HG02981 (cell line): ENCODE results near the gene PLAC9.

Source experiments
- ATAC-seq: cut with Tn5 transposase; IDR thresholded peaks from one replicate; pipeline ENCODE4 v1.9.1; 2021; ENCODE audit warnings: mild to moderate bottlenecking, moderate library complexity; ENCODE audit not compliant: unreplicated experiment

Gene PLAC9

DNA sequence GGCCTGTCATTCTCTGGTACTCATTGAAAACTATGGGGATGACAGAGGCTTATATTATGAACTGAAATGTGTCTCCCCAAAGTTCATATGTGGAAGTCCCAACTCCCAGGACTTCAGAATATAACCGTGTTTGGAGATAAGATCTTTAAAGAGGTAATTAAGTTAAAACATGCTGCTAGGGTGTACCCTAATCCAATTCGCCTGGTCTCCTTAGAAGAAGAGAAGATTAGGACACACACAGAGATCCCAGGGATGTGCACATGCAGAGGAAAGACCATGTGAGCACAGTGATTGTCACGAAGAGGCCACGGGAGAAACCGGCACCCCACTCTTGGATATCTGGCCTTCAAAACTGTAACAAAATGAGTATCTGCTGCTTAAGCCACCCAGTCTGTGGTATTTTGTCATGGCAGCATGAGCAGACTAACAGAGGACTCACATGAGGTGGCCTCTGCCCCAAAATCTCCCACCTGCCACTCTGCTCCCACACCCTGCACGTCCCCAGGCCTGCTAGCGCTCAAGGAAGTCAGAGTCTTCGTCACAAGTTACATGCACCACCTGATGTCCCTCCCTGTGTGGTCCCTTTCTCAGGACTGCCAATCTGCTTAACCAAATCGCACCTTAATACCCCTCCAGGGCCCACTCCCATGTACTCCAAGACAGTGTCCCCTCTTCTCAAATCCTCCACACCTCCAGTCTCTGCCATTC, 26.8 kb downstream of the PLAC9 start:
- ATAC-seq, result no peak

DNA sequence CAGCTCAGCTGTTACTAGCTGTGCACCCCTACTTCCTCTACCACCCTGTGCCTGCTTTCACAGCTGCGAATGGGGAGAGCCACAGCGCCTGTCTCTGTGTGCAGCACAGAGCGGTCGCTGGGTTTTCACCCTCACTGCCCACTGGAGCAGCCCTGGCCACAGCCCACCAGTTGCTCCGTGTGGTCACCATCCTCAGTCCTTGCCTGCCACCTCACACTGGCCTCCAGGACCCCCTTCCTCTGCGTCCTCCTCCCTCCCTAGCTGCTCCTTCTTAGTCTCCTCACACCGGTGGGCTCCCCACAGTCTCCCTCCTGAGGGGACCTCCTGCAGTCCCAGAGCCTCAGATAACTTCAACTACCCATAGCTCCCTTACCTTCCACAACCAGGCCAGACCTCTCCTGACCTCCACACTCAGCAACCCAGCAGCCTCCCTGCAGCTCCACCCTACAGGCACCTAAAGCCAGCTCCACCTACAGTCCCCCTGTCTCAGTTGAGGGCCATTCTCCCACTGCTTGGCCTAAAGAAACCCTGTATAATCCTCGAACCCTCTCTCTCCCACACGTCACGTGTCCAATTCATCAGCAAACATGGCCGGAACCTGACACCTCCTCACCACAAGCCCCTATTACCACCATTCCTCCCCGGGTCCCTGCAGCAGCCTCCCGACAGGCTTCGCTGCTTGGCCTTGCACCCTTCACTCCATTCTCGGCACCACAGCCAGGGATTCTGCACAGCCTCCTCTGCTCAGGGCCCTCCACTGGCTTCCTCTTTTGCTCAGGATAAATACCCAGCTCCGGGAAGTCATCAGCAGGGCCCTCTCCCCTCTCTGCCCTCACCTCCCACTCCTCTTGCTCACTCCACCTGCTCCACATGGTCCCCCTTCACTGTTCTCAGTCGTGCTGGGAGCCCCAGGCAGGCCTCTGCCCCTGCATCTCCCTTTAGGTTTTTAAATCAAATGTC, 28.1 kb downstream of the PLAC9 start:
- no peak for ATAC-seq

DNA sequence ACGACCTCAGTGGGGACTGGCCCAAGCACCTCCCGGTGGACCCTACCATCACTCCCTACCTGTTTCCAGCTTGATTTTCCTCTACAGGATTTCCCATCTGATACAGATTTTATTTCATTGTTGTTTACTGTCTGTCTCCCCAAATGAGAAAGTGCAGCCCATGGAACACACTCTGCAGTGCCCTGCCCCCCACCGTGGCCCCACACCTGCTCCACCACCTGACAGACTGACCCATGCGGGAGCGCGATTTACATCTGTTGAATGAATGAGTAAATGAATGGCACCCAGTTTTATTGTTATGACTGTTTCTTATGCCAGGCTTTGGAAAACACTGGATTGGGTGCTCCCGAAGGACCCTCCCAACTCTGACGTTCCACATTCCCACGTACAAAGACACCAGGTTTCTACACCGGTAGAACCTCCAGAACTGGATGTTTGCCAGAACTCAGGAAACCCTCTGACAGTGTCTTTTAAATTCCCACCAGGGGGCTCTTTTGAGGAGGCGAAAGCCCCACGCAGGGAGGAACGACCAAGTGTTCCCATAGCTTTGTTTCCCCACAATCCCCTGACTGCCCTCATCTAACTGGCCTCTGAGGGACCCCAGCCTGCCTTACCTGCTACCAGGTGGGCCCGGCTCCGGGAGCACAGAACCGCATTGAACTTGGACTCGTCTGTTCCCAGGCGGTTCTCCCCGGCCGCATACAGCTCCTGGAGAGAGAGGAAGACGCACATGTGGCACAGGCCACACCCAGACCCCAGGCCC, 29.0 kb downstream of the PLAC9 start:
- no peak for ATAC-seq

DNA sequence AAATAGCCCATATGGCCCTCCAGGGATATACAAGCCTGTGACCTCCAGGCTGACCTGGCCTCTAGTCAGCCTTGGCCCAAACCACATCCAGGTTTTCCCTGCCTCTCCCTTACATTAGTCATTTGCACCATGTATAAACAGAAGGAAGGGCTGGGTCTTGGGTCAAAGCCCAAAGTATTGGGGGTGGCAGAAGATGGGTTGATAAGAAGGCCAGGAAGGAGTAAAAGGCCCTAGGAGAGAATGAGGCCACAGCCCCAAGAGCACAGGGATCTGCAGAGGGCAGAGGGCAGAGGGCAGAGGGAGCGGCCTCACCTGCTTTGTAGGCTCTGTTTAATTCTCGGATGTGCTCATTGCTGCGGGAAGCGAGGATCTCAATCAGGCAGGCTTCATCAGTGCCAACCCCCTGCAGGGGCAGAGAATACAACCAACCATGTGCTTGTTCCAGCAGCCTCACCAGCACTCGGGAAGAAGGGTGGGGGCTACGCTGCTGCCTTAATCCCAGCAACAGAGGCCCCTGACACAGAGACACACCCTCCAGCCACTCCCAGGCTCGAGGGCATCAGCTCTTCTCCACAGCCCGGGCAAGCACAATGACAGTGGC, 31.3 kb downstream of the PLAC9 start:
- ATAC-seq, result no peak

DNA sequence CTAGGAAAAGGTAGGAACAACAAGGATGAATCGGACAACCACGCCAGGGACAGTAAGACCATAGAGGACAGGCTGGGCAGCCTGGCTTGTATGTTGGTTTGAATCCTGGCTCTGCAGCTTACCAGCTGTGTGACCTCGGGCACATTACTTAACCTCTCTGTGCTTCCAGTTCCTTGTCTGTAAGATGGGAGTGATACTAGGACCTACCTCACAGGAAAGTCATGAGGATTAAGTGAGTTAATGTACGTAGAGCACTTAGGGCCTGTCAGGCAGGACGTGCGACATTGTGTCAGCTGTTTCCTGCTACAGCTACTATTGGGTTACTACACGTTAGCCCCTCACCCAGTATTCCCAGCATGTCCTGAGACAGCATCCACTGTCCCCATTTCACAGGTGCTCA, 32.1 kb downstream of the PLAC9 start:
- ATAC-seq, result no peak

DNA sequence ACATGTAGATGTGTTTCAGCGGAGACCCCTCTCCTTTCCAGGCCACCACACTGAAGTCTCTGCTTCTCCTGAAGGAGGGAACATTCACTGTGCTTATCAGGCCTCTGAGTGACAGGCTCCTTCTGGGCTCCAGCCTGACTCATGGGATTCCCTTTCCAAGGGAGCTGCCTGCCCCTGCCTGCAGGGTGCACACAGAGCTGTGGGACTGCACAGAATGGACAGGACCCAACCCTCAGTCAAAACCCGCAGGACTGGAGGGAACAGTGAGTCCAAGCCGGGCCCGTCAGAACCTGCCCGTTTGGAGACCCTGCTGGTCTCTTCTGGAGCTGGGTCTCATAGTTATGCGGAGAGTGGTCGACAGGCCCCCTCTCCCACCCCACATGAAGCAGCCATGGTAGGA, 32.6 kb downstream of the PLAC9 start:
- no peak for ATAC-seq

DNA sequence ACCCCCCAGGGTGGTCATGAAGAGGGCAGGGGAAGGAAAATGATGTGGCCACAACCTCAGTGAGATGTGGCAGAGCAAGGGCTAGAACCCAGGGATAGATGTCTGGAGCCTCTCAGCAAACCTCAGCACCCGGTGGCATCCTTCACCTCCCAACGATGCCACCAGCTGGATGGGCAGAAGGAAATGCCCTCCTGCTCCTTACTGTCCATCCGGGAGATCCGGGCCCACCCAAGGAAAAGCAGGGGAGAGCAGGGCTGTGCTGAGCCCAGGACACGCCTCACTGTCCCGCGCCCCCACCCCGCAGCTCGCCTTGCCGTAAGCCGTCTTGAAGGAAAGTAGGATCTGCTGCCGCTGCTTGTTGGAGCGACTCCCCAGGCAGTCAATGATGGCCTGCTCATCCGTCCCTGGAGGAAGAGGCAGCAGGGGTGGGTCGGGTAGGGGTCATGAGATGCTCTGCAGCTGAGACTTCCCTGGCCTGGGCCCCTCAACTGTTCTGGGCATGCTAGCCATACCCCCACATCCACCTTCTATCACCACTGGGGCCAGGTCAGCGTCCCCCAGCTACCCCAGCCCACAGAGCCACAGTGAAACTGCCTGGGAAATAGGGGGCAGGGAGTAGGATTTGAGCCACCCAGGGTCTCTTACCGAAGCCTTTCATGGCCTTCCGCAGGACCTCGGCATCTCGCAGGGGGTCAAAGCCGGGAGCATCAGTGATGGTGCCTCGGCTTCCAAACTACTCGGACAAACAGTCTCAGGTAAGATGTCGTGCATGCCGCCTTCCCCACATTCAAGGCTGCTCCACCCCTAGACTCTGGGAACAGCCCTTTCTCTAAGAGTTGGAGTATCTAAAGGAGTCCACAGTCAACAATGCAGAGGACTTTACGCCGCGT, 34.3 kb downstream of the PLAC9 start:
- ATAC-seq, result no peak

DNA sequence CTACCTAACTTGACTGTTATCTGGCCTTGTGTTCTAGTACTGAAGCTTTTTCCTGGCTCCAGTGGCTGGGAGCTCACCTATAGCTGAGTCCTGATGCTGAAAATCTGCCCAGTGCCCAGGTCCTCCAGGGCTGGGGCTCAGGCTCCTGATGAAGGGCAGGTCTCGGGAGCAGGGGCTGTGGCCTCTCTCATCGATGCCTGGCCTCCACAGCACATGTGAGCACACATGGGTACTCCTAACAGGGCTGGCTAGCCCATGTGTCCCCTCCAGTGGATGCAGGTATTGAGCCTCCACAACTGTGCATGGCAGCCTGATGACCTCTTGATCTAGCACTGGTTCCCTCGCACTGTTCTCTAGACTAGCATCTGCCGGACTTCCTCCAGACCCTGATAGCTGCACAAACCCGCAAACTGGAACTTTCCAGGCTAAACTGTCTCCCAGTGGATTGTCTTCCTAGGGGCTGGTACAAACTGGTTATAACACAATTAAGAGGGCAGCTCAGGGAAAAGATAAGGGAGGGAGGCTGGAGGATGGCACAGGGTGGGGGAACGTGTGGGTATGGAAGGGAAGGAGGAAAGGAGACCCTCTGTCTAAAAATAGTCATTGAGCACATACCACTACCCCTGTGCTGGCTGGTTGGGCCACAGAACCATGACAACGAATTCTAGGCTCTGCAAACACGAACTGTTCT, 35.1 kb downstream of the PLAC9 start:
- no peak for ATAC-seq

DNA sequence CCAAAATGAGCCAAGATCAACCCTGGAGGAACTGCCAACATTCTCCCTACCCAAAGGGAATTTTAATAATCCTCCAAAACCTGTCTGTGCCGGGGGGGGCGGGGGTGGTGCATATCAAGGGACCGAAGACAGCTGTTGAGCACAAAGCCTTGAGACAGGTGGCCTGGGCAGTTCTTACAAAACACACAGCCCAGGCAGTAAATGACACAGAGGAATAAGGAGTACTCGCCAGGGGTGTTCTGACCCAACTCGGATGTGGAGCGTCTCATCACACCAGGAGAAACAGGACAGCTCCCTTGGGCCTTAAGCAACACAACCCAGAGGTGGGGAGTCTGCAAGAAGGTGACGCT, 35.6 kb downstream of the PLAC9 start:
- ATAC-seq, result no peak

DNA sequence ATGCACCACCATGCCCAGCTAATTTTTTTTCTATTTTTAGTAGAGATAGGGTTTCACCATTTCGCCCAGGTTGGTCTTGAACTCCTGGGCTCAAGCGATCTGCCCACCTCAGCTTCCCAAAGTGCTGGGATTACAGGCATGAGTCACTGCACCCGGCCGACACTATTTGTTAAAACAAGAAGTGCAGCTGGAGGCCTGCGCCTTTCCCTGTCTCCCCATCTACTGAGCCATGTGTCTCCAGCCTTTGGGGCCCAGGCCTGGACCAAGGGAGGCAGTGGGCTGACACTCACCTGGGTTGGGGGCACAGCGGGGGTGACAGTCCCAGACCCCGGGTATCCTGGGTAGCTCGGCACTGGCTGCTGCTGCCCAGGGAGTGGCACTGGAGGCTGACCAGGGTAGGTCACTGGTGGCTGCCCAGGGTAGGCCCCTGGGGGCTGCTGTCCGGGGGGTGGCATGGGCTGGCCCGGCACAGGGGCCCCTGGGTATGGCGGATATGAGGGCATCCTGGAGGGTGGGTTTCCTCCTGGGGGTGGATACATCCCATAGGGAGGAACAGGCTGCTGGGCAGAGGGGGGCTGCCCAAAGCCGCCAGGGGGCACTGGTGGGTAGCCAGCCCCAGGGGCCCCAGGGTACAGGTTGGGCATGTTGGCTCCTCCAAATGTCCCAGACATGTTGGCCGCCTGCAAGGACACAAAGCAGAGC, 36.3 kb downstream of the PLAC9 start:
- no peak for ATAC-seq

DNA sequence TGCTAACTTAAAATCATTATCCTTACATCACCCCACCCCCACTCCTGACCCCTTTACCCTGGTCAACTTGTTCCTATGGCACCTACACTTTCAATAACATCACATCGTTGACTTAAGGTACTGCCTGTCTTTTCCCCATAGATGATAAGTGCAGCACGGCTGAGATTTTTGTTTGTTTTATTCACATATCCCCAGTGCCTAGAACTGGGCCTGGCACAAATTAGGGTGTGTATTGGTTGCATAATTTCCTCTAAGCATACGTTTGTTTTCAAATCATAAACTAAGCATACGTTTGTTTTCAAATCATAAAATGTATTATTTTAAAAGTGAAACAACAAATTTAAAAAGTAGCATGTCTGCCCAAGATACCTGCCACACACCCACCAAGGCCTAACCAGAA, 37.5 kb downstream of the PLAC9 start:
- ATAC-seq, result no peak

DNA sequence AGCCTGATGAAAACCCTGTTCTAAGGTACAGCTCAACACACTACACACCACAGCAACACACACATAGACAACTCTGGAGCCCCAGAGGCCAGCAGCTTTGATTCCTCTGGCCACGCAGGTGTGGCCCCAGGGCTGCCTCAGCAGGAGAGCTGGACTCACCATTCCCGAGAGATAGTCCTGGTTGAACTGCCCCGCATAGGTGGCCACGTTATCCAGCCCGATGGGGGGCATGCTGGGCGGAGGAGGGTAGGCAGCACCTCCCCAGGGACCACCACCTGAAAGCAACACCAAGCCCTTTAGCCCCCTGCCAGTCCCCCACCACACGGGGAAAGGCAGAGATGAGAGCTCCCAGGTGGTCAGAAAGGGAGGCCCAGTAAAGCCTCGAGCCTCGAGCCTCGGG, 38.1 kb downstream of the PLAC9 start:
- ATAC-seq, result no peak

DNA sequence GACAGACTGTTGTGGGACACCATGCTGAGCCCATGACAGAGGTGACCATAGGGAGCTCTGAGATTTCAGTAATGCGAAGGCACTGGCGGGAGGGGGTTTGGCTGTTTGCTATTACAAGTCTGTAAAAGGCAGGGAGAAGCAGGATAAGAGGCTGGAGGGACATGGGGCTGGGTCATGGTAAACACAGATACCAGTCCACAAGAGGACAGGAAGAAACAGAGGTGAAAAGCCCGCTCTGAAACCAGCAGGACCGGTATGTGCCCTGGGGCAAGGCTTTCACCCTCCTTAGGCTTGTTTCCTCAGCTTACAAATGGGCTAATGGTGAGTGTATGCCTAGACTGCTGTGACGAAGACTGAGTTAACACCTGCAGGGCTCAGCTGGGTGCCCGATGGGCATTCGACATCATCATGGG, 38.7 kb downstream of the PLAC9 start:
- ATAC-seq, result no peak

DNA sequence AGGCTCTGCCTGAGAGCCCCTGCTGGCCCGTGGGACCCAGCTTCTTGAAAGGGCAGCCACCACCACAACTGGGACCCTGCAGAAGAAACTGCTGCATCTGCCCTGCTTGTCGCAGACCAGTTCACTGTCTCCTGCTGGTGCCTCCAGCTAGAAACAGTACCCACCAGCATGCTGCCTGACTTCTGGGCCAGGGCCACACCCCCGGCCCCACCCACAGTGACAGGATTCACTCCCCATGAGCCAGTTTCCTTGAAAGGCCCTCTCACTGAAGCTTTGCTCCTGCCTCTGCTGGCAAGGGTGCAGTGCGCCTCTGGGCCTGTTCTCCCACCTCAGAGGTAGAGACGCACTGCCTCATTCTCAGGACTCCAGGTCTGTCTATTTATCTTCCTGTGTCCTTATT, 40.4 kb downstream of the PLAC9 start:
- ATAC-seq, result no peak

DNA sequence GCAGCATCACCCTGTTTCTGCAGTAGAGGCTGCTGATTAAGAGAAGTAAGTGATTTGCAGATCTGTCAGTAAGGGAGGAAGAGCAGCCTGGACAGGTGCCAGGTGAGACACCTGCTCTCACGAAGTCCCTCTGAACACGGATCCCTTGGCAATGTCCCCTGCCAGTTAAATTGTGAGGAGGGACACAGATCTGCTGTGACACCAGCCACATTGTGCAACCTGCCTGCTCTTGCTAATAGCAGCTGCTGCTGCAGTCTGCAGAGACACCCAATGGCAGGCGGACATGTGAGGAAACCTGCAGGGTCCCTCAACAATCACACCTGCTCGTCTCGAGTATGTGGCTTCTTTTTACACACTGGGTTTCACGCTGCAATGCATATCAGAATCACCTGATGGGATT, 40.9 kb downstream of the PLAC9 start:
- no peak for ATAC-seq

DNA sequence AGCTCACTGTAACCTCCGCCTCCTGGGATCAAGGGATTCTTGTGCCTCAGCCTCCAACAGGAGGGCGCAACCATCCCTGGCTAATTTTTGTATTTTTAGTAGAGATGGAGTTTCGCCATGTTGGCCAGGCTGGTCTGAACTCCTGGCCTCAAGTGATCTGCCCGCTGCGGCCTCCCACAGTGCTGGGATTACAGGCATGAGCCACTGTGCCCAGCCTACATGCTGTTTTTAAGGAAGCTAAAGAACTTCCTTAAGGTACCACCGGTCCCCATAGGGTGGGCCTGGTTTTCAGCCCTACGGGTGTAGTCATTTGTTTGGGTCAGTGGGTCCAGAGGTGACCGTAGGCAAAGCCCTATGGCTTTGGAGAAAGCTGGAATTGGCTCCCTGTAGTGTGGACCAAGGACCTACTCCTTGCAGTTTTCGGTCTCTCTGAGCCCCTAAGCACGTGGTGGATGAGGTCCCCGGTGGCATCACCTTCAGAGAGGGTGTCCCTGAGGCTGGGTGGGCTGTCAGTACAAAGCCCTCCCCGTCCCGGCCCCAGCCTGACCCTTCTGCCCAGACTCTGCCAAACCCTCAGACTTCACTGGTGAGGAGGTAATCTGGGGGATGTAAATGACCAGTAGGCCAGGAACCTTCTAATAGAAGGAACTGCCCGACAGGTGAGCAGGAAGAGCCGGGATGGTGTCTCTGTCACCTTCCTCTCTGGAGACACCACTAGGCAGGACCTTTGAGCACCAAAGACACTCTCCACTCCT, 42.3 kb downstream of the PLAC9 start:
- ATAC-seq, result no peak

DNA sequence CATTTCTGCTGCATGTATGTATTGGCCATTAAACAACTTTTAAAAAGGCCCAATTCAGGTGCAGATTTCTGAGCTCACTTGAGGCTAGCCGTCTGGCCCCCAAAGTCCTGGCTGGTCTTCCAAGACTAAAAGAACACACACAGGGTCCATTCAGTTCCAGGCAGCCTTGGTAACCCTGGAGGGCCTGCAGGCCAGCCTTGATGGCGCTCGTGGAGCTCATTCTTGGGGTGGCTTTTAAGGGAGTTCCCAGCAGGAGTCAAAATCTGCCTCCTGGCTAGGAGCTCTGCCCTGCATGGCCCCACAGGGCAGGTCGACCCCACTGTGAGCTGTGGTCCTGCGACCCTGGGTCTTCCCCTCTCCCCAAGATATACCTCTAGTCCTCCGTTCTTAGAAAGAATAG, 44.0 kb downstream of the PLAC9 start:
- no peak for ATAC-seq
